BLaER1 (cell line): ENCODE measurements around the gene PMF1.
A peak's percentile ranks its signal among the peaks of the same experiment; 100 is the strongest.

Experiments
- H3K27ac ChIP-seq: shearing (Covaris generic); formaldehyde crosslinking; 2 replicates; pipeline ENCODE4 v1.8.1; 2022
- H3K27me3 ChIP-seq: shearing (Covaris generic); formaldehyde crosslinking; 2 replicates; pipeline ENCODE4 v1.8.1; 2022
- H3K36me3 ChIP-seq: shearing (Covaris generic); formaldehyde crosslinking; 2 replicates; pipeline ENCODE4 v1.8.1; 2022
- H3K4me1 ChIP-seq: shearing (Covaris generic); formaldehyde crosslinking; 2 replicates; pipeline ENCODE4 v1.8.1; 2022
- H3K4me2 ChIP-seq: shearing (Covaris generic); formaldehyde crosslinking; 2 replicates; pipeline ENCODE4 v1.8.1; 2022
- H3K4me3 ChIP-seq: shearing (Covaris generic); formaldehyde crosslinking; 2 replicates; pipeline ENCODE4 v1.8.1; 2022
- H3K9ac ChIP-seq: shearing (Covaris generic); formaldehyde crosslinking; 2 replicates; pipeline ENCODE4 v1.8.1; 2022
- H3K9me3 ChIP-seq: shearing (Covaris generic); formaldehyde crosslinking; 2 replicates; pipeline ENCODE4 v1.8.1; 2022
- H4K20me1 ChIP-seq: shearing (Covaris generic); formaldehyde crosslinking; 2 replicates; pipeline ENCODE4 v1.8.1; 2022
- Cebpa-rat ChIP-seq: shearing (Covaris generic); IDR thresholded peaks from 2 replicates; pipeline ENCODE4 v1.8.1; 2022

The PMF1 gene

GRCh38 chr1:156232201-156232894, 19.5 kb downstream of the PMF1 start:
- no peak overlapping the region for H3K4me3 ChIP-seq
- H3K9ac ChIP-seq, result no peak overlapping the region
- peaks cover 86% of the 10 kb centered on the region for H3K36me3 ChIP-seq
- no peak overlapping the region; the same call in 1 of the 2 replicates for H3K4me2 ChIP-seq
- no peaks in the 10 kb centered on the region for H3K9me3 ChIP-seq
- no peaks in the 10 kb centered on the region for H3K27me3 ChIP-seq
- TF ChIP-seq Cebpa-rat, result no peak
- 0 out of 2 replicates have a peak, but pooled peaks cover 8% of the 10 kb centered on the region for H4K20me1 ChIP-seq
- peaks cover 8% of the 10 kb centered on the region; the same call in 1 of the 2 replicates for H3K4me1 ChIP-seq
- no peak overlapping the region for H3K27ac ChIP-seq

GRCh38 chr1:156233426-156234127, 20.8 kb downstream of the PMF1 start:
- Histone ChIP-seq H3K4me3 (no peak overlapping the region), H3K9me3 (no peaks in the 10 kb centered on the region), H4K20me1 (0 out of 2 replicates have a peak, but pooled peaks cover 8% of the 10 kb centered on the region), H3K4me1 (peaks cover 9% of the 10 kb centered on the region), H3K9ac (no peak overlapping the region), H3K27ac (no peak overlapping the region), H3K36me3 (peaks cover 86% of the 10 kb centered on the region), H3K4me2 (no peak overlapping the region), H3K27me3 (no peaks in the 10 kb centered on the region)
- no peak for TF ChIP-seq Cebpa-rat

DNA sequence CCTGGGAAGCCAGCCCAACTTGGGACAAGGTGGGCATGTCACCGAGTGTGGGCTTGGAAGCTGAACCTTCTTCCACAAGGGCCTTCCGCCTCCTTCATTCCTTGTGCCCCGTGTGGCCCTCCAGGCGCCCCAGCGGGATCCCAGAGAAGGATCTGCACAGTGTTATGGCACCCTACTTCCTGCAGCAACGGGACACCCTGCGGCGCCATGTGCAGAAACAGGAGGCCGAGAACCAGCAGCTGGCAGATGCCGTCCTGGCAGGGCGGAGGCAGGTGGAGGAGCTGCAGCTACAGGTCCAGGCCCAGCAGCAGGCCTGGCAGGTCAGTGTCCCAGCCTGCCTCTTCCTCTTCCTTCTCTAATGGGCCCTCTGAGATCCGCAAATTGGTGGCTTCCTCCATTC, 23.4 kb downstream of the PMF1 start:
- Histone ChIP-seq H3K27ac (no peak overlapping the region), H3K27me3 (no peaks in the 10 kb centered on the region), H4K20me1 (peaks cover 30% of the 10 kb centered on the region), H3K36me3 (peaks cover 79% of the 10 kb centered on the region), H3K4me2 (no peak overlapping the region), H3K4me3 (no peak overlapping the region), H3K4me1 (peaks cover 34% of the 10 kb centered on the region), H3K9ac (no peak overlapping the region), H3K9me3 (no peaks in the 10 kb centered on the region)
- no peak for TF ChIP-seq Cebpa-rat

DNA sequence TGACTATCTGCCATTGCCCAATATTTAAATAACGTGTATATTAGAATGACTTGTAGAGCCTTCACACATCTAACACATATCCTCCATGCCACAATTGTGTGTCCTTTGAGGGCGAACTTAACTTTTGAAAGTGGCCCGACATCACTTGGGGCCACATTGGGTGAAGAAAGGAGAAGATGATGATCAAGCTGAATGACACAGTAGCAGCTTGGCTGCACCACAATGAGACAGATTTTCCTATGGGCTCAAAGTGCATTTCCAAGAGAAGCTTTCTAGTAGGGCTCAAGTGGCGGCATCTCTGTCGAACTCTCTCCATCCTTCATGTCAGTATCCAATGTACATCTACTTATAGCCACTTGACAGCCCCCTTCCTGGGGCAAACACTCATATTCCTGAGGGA, 25.4 kb downstream of the PMF1 start:
- Histone ChIP-seq H3K4me1 (peaks cover 43% of the 10 kb centered on the region), H3K36me3 (peaks cover 68% of the 10 kb centered on the region), H4K20me1 (peaks cover 43% of the 10 kb centered on the region), H3K9ac (no peak overlapping the region), H3K27me3 (no peaks in the 10 kb centered on the region), H3K4me2 (no peak overlapping the region), H3K9me3 (no peaks in the 10 kb centered on the region), H3K27ac (no peak overlapping the region), H3K4me3 (no peak overlapping the region)
- no peak for TF ChIP-seq Cebpa-rat

GRCh38 chr1:156241311-156241811, 28.6 kb downstream of the PMF1 start:
- H3K9ac ChIP-seq, result peak overlapping the region; percentile 49; the same call in 1 of the 2 replicates
- H4K20me1 ChIP-seq, result peaks cover 74% of the 10 kb centered on the region
- no peaks in the 10 kb centered on the region for H3K9me3 ChIP-seq
- H3K4me1 ChIP-seq, result peaks cover 64% of the 10 kb centered on the region
- H3K4me2 ChIP-seq, result peak overlapping the region; percentile 90
- peak overlapping the region; percentile 11; the same call in 1 of the 2 replicates for H3K4me3 ChIP-seq
- H3K27ac ChIP-seq, result no peak overlapping the region
- peaks cover 42% of the 10 kb centered on the region for H3K36me3 ChIP-seq
- peaks cover 23% of the 10 kb centered on the region for H3K27me3 ChIP-seq
- TF ChIP-seq Cebpa-rat, result no peak

DNA sequence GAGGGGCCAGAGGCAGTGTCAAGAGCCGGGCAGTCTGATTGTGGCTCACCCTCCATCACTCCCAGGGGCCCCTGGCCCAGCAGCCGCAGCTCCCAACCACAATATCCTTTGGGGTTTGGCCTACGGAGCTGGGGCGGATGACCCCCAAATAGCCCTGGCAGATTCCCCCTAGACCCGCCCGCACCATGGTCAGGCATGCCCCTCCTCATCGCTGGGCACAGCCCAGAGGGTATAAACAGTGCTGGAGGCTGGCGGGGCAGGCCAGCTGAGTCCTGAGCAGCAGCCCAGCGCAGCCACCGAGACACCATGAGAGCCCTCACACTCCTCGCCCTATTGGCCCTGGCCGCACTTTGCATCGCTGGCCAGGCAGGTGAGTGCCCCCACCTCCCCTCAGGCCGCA, 29.1 kb downstream of the PMF1 start, which contains the start of gene BGLAP:
TSS of gene BGLAP (plus strand) at position 259 of the 400 bp plus-strand sequence. CDS start at position 307, 48 bp downstream.
- peaks cover 36% of the 10 kb centered on the region for H3K36me3 ChIP-seq
- peak within 1 kb of the TSS; percentile 90 for H3K4me2 ChIP-seq
- TF ChIP-seq Cebpa-rat, result no peak
- peak within 1 kb of the TSS; percentile 11; the same call in 1 of the 2 replicates for H3K4me3 ChIP-seq
- peak within 1 kb of the TSS; percentile 49; the same call in 1 of the 2 replicates for H3K9ac ChIP-seq
- peaks cover 23% of the 10 kb centered on the region for H3K27me3 ChIP-seq
- H3K4me1 ChIP-seq, result peaks cover 70% of the 10 kb centered on the region
- H3K9me3 ChIP-seq, result no peaks in the 10 kb centered on the region
- no peak within 1 kb of the TSS for H3K27ac ChIP-seq
- H4K20me1 ChIP-seq, result peaks cover 80% of the 10 kb centered on the region

- Histone ChIP-seq H3K36me3 (peaks cover 34% of the 10 kb centered on the region), H3K27me3 (peaks cover 23% of the 10 kb centered on the region), H3K9ac (no peak overlapping the region), H3K4me1 (peaks cover 70% of the 10 kb centered on the region), H3K4me2 (peak overlapping the region; percentile 90), H3K4me3 (no peak overlapping the region), H3K9me3 (no peaks in the 10 kb centered on the region), H3K27ac (no peak overlapping the region), H4K20me1 (peaks cover 88% of the 10 kb centered on the region)
- no peak for TF ChIP-seq Cebpa-rat
Measured at GRCh38 chr1:156242738-156243137, 29.9 kb downstream of the PMF1 start.

GRCh38 chr1:156244126-156244525, 31.3 kb downstream of the PMF1 start:
- H3K27ac ChIP-seq, result no peak overlapping the region
- peaks cover 23% of the 10 kb centered on the region for H3K27me3 ChIP-seq
- no peak overlapping the region for H3K4me2 ChIP-seq
- no peak overlapping the region for H3K9ac ChIP-seq
- no peak for TF ChIP-seq Cebpa-rat
- H3K4me1 ChIP-seq, result peaks cover 64% of the 10 kb centered on the region
- peaks cover 96% of the 10 kb centered on the region for H4K20me1 ChIP-seq
- no peaks in the 10 kb centered on the region for H3K9me3 ChIP-seq
- H3K4me3 ChIP-seq, result no peak overlapping the region
- peaks cover 31% of the 10 kb centered on the region for H3K36me3 ChIP-seq

DNA sequence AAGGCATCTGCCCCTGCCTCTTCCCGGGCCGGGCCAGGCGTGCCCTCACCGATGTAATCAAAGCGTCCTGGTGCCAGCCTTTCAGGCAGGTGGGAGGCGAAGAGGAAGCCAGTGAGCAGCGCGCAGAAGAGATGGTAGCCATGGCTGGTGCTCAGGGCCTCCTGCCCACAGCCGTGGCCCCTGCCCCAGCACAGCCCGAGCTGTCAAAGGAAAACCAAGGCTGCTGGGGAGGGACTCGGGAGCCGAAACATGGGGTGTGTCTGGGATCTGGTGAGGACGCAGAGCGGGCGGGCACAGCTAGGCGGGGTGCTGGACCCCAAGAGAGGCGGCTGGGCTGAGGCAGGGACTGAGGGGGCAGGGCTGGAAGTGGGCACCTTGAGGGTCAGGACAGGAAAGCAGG, 31.9 kb downstream of the PMF1 start:
- H3K27ac ChIP-seq, result no peak overlapping the region
- H3K4me3 ChIP-seq, result no peak overlapping the region
- H3K9ac ChIP-seq, result peak overlapping the region; percentile 36; the same call in 1 of the 2 replicates
- H3K4me2 ChIP-seq, result peak overlapping the region; percentile 99
- peaks cover 59% of the 10 kb centered on the region for H3K4me1 ChIP-seq
- peaks cover 23% of the 10 kb centered on the region for H3K27me3 ChIP-seq
- peaks cover 96% of the 10 kb centered on the region for H4K20me1 ChIP-seq
- no peaks in the 10 kb centered on the region for H3K9me3 ChIP-seq
- TF ChIP-seq Cebpa-rat, result no peak
- H3K36me3 ChIP-seq, result peaks cover 31% of the 10 kb centered on the region
